IgD-negative memory B cell (primary cell): ENCODE data around the gene TTLL3. TPM values are rescaled to one million over a fixed set of nuclear protein-coding genes. Genes with fewer than 3 reads are reported as not detected.

Experiments
- H3K27ac Mint-ChIP-seq, 3 donors: one replicate each; pipeline ENCODE4 v1.8.0; 2020 to 2022; ENCODE audit warnings: mild to moderate bottlenecking in 3 of 3, mixed read lengths in 3 of 3, moderate library complexity in 1 of 3
- H3K27me3 Mint-ChIP-seq: one replicate; pipeline ENCODE4 v1.8.0; 2021; ENCODE audit warnings: mixed read lengths
- H3K36me3 Mint-ChIP-seq: one replicate; pipeline ENCODE4 v1.8.0; 2020; ENCODE audit warnings: mild to moderate bottlenecking, mixed read lengths
- H3K4me1 Mint-ChIP-seq, 3 donors: one replicate each; pipeline ENCODE4 v1.8.0; 2020 to 2022; ENCODE audit warnings: mixed read lengths in 3 of 3, mild to moderate bottlenecking in 1 of 3
- H3K4me3 Mint-ChIP-seq, 4 donors: one replicate each; pipeline ENCODE4 v1.8.0; 2020 to 2022; ENCODE audit warnings: mild to moderate bottlenecking in 4 of 4, mixed read lengths in 4 of 4, moderate library complexity in 3 of 4
- H3K9me3 Mint-ChIP-seq, 3 donors: one replicate each; pipeline ENCODE4 v1.8.0; 2020 to 2021; ENCODE audit warnings: mixed read lengths in 3 of 3, mild to moderate bottlenecking in 1 of 3
- polyA plus RNA-seq: library from polyadenylated mRNA; unstranded; fragments of 300-500 nt; fragmentation: Illumina TruSeq; gene quantifications from one replicate; pipeline ENCODE4 v1.2.3, GENCODE V29; 2021

The TTLL3 gene
- polyA plus RNA-seq, 1 donor from 2014 or later, result 10.5 TPM

- no peaks in the 10 kb centered on the region for H3K9me3 Mint-ChIP-seq
- H3K27me3 Mint-ChIP-seq, result no peaks in the 10 kb centered on the region
- H3K4me1 Mint-ChIP-seq, result peaks cover 18 to 32% (median 28%) of the 10 kb centered on the region in 3 donors
- H3K4me3 Mint-ChIP-seq, result peak overlapping the region in 3 of 4 donors; percentile 47 to 70 (median 66)
- no peaks in the 10 kb centered on the region for H3K36me3 Mint-ChIP-seq
- H3K27ac Mint-ChIP-seq, result peak overlapping the region in 2 of 3 donors; percentile 46 to 89
These were observed 3.1 kb upstream of the TTLL3 start for GRCh38 chr3:9806688-9807589.

GRCh38 chr3:9807981-9808344 lies 2.1 kb upstream of the TTLL3 start:
- H3K4me1 Mint-ChIP-seq, result peaks cover 18 to 32% (median 28%) of the 10 kb centered on the region in 3 donors
- H3K9me3 Mint-ChIP-seq, result no peaks in the 10 kb centered on the region
- H3K4me3 Mint-ChIP-seq, result peak overlapping the region in 2 of 4 donors; percentile 81 to 83
- no peaks in the 10 kb centered on the region for H3K27me3 Mint-ChIP-seq
- H3K36me3 Mint-ChIP-seq, result no peaks in the 10 kb centered on the region
- H3K27ac Mint-ChIP-seq, result peak overlapping the region; percentile 71 to 98 (median 89)

- peaks cover 18 to 32% (median 25%) of the 10 kb centered on the region in 3 donors for H3K4me1 Mint-ChIP-seq
These were observed 1.6 kb upstream of the TTLL3 start for GRCh38 chr3:9808345-9809037.

GRCh38 chr3:9809239-9809614 lies 835 bp upstream of the TTLL3 start:
- no peaks in the 10 kb centered on the region for H3K27me3 Mint-ChIP-seq
- H3K9me3 Mint-ChIP-seq, result no peaks in the 10 kb centered on the region
- H3K4me1 Mint-ChIP-seq, result peaks cover 18 to 30% (median 25%) of the 10 kb centered on the region in 3 donors
- H3K27ac Mint-ChIP-seq, result peak overlapping the region; percentile 89 to 98 (median 96)
- peak overlapping the region; percentile 81 to 97 (median 94) for H3K4me3 Mint-ChIP-seq
- peaks cover 1% of the 10 kb centered on the region for H3K36me3 Mint-ChIP-seq

More at GRCh38 chr3:9808345-9809037, 1.6 kb upstream of the TTLL3 start:
- Mint-ChIP-seq H3K36me3 (peaks cover under 1% of the 10 kb centered on the region), H3K4me3 (peak overlapping the region; percentile 73 to 95 (median 87)), H3K27ac (peak overlapping the region; percentile 71 to 98 (median 89)), H3K27me3 (no peaks in the 10 kb centered on the region), H3K9me3 (no peaks in the 10 kb centered on the region)

- Mint-ChIP-seq H3K27ac (peak overlapping the region in 2 of 3 donors; percentile 15 to 73), H3K36me3 (peaks cover 1% of the 10 kb centered on the region), H3K9me3 (no peaks in the 10 kb centered on the region), H3K4me3 (peak overlapping the region; percentile 83 to 97 (median 94)), H3K4me1 (peaks cover 18 to 30% (median 25%) of the 10 kb centered on the region in 3 donors), H3K27me3 (no peaks in the 10 kb centered on the region)
These were observed 340 bp downstream of the TTLL3 start for GRCh38 chr3:9810433-9810770.

GRCh38 chr3:9810846-9811245 lies 784 bp downstream of the TTLL3 start:
- Mint-ChIP-seq H3K9me3 (no peaks in the 10 kb centered on the region), H3K4me3 (peak overlapping the region; percentile 83 to 97 (median 94)), H3K27ac (peak overlapping the region; percentile 15 to 74 (median 73)), H3K36me3 (peaks cover 1% of the 10 kb centered on the region), H3K4me1 (peaks cover 18 to 30% (median 25%) of the 10 kb centered on the region in 3 donors), H3K27me3 (no peaks in the 10 kb centered on the region)

- no peak overlapping the region for H3K4me3 Mint-ChIP-seq
- peaks cover 13 to 24% (median 22%) of the 10 kb centered on the region in 3 donors for H3K4me1 Mint-ChIP-seq
- no peaks in the 10 kb centered on the region for H3K9me3 Mint-ChIP-seq
- H3K36me3 Mint-ChIP-seq, result peaks cover 1% of the 10 kb centered on the region
- peak overlapping the region in 2 of 3 donors; percentile 23 to 64 for H3K27ac Mint-ChIP-seq
- no peaks in the 10 kb centered on the region for H3K27me3 Mint-ChIP-seq
These were observed 2.9 kb downstream of the TTLL3 start for GRCh38 chr3:9812870-9813483.

GRCh38 chr3:9815986-9816385 lies 5.9 kb downstream of the TTLL3 start:
- Mint-ChIP-seq H3K9me3 (no peaks in the 10 kb centered on the region), H3K4me1 (peaks cover 0 to 5% (median 4%) of the 10 kb centered on the region in 3 donors), H3K27ac (peak overlapping the region in 1 of 3 donors; percentile 27), H3K36me3 (peaks cover 1% of the 10 kb centered on the region), H3K4me3 (no peak overlapping the region), H3K27me3 (no peaks in the 10 kb centered on the region)

- Mint-ChIP-seq H3K36me3 (peaks cover 1% of the 10 kb centered on the region), H3K27ac (no peak overlapping the region), H3K27me3 (no peaks in the 10 kb centered on the region), H3K9me3 (no peaks in the 10 kb centered on the region), H3K4me1 (no peaks in the 10 kb centered on the region), H3K4me3 (no peak overlapping the region)
These were observed 7.4 kb downstream of the TTLL3 start for GRCh38 chr3:9817436-9817835.

GRCh38 chr3:9818666-9819335 lies 8.7 kb downstream of the TTLL3 start:
- no peaks in the 10 kb centered on the region for H3K27me3 Mint-ChIP-seq
- H3K9me3 Mint-ChIP-seq, result no peaks in the 10 kb centered on the region
- H3K4me3 Mint-ChIP-seq, result no peak overlapping the region
- H3K4me1 Mint-ChIP-seq, result no peaks in the 10 kb centered on the region
- no peaks in the 10 kb centered on the region for H3K36me3 Mint-ChIP-seq
- H3K27ac Mint-ChIP-seq, result no peak overlapping the region

GRCh38 chr3:9820543-9820942 lies 10.5 kb downstream of the TTLL3 start:
- no peaks in the 10 kb centered on the region for H3K27me3 Mint-ChIP-seq
- H3K36me3 Mint-ChIP-seq, result no peaks in the 10 kb centered on the region
- no peaks in the 10 kb centered on the region for H3K9me3 Mint-ChIP-seq
- H3K4me1 Mint-ChIP-seq, result no peaks in the 10 kb centered on the region
- no peak overlapping the region for H3K27ac Mint-ChIP-seq
- H3K4me3 Mint-ChIP-seq, result no peak overlapping the region

GRCh38 chr3:9820946-9821345 lies 10.9 kb downstream of the TTLL3 start:
- peak overlapping the region in 1 of 3 donors; percentile 71 for H3K27ac Mint-ChIP-seq
- H3K4me3 Mint-ChIP-seq, result no peak overlapping the region
- no peaks in the 10 kb centered on the region for H3K27me3 Mint-ChIP-seq
- no peaks in the 10 kb centered on the region for H3K9me3 Mint-ChIP-seq
- no peaks in the 10 kb centered on the region for H3K4me1 Mint-ChIP-seq
- no peaks in the 10 kb centered on the region for H3K36me3 Mint-ChIP-seq

- Mint-ChIP-seq H3K9me3 (no peaks in the 10 kb centered on the region), H3K36me3 (no peaks in the 10 kb centered on the region), H3K4me1 (no peaks in the 10 kb centered on the region), H3K27ac (no peak overlapping the region), H3K27me3 (no peaks in the 10 kb centered on the region), H3K4me3 (no peak overlapping the region)
These were observed 15.5 kb downstream of the TTLL3 start for GRCh38 chr3:9825451-9826040.

- H3K4me1 Mint-ChIP-seq, result peaks cover 0 to 3% (median 0%) of the 10 kb centered on the region in 3 donors
- H3K27ac Mint-ChIP-seq, result no peak overlapping the region
- H3K36me3 Mint-ChIP-seq, result no peaks in the 10 kb centered on the region
- no peaks in the 10 kb centered on the region for H3K27me3 Mint-ChIP-seq
- no peak overlapping the region for H3K4me3 Mint-ChIP-seq
- no peaks in the 10 kb centered on the region for H3K9me3 Mint-ChIP-seq
These were observed 16.9 kb downstream of the TTLL3 start for GRCh38 chr3:9826815-9827573.
